GM19395 (cell line): ENCODE measurements around the gene P4HB.

ENCODE experiments used
- ATAC-seq: cut with Tn5 transposase; IDR thresholded peaks from one replicate; pipeline ENCODE4 v1.9.1; 2021; ENCODE audit warnings: mild to moderate bottlenecking, moderate library complexity; ENCODE audit not compliant: unreplicated experiment

The P4HB gene

DNA sequence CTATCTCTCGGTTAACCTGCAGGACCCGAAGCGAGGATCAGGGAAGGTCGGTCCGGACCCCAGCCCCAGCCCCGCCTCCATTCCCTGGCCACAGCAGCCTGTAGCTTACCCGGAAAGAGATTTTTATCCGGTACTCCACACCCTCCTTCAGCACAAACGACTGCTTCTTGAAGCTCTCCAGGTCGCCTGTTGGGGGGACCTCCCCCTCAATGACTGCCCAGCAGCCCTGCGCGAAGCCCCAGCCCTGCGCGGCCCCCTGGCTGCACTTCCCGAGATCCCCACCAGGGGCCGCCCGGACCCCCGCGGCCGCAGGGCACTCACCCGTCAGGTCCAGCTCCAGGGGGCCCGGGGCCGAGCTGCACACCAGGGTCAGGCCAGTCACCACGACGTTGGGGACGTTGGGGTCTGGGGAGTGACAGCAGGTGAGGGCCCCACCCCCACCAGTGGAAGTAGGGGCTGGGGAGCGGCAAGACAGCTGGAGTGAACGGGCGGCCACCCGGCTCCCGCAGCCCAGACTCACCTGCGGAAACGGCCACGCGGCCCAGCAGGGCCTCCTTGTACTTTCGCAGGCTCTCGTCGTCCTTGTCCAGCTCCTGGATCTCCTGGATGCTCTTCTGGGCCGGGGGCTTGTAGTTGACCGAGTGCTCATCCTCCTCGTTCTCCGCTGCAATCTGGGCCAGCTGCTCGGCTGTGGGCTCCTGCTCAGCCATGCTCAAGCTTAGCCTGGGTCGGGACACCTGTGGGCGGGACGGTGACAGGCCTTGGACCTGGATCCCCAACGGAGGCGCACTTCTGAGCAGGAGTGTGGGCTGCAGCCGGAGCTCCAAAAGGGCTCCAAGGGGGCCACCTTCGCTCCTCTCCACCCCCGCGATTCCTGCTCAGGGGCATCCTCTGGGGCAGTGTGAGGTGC lies 9.1 kb upstream of the P4HB start:
- no peak for ATAC-seq

DNA sequence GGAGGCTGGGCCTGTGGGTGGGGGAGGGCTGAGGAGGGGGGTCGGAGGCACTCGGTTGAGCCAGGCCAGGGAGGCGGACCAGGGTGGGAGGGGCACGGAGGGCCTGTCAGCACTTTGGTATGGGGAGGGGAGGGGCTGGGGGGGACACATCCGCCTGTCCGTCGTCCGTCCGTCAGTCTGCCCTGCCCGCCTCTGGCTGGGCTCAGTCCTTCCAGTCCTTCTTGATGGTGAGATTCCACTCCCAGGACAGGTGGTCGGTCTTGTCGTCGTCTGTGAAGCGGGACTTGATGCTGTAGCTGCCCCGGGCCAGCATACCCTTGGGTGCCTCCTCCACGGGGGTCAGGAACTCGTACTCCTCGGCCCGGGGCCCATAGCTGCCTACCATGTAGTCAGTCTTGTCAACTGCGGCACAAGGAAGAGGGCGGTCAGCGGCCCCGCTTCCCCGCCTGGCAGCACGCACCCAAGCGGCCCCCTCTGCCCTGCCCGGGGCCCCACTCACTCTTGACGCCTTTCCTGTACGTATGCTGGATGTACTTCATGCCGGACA lies 8.4 kb upstream of the P4HB start:
- ATAC-seq: no peak

DNA sequence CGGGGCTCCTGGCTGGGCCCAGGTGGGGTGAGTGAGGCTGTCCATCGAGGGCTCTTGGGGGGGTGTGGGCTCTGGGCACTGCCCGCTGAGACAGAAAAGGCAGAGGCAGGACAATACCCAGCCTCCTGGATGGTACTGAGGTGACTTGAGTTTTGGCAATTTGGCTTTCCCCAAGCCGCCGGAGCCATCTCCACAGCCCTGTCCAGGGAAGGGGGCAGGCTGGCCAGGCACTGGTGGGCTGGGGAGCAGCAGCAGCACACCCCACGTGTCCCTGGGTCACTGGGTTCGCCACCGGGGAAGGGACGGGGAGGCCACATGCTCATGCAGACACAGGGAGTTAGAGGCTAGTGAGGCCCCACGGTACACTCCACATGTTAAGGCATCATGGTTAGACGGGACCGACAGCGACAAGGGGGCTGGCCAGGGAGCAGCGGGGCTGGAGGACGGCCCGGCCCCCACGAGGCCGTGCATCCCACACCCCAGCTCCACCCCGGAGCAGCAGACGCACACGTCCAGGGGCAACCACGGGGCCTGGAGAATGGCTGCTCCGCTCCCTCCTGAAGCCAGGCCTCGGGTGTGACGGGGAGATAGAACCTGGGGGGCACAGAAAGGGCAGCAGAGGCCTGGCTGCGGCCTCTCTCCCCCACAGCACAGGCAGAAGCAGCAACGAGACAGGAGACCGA lies 7.8 kb upstream of the P4HB start:
- no peak for ATAC-seq

DNA sequence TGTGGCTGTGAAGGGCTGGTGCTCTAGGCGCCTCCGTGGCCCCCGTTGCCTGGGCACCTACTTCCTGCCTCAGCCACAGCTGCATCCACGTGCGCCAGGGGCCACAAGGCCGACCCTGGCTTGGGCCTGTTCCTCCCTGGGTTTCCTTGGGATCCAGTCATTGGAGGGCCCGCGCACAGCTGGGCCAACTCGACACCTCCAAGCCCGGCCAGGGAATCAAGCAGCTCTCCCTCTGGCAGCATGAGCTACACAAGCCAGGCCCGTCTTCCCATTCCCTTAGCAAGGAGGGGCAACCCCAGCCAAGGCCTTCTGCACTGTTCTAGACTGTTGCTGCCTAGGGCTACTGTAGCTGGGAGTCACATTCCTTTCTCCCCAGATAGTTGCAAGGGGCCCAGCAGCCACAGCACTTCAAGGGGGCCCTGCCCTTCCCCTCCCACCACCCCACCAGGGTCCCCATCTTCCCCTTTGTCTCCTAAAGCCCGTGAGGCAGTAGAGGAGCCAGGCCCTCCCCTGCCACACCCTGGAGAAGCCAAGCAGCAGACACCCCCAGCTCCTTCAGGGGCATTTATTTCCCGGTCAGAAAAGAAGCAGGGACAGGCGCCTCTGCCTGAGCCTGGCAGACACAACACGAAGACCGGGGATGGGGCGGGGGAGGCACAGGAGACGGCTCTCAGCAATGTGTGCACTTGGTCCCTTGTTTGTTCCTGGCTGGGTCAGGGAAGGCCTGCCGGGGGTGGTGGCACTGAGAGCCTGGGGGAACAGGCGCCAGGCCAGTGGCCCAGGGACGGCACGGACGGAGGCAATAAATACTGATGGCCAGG lies 7.0 kb upstream of the P4HB start:
- no peak for ATAC-seq

DNA sequence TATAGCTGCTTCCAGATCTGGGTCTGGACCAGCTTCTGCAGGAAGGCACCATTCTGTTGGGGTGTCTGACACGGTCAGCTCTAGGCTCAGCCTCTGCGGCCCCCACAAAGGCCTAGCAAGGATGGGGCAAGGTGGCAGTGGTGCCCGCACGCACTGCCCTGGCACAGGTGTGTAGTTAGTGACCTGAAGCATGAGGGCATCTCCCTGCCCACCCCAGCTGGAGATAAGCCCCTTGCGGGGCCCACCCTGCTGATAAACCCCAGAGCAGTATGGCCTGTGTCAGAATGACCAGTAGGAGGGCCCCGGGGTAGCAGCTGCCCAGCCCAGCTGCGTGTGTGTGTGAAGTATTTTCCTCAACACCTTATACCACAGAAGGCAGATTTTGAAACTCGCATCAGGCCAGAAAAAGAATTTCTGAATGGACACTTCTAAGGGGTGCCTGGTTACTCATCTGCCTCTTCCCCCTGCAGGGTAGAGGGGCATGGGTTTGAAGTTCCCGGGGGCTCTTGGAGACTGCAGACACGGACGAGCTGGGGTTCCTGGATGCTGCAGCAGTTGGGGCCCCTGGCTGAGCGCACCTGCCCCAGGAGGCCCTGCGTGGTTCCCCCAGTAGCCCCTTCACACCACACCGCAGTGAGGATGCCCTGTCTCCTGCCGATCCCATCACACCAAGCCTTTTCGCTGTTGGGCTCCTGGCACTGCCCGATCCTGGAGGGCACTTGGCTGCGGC lies 6.3 kb upstream of the P4HB start:
- no peak for ATAC-seq

DNA sequence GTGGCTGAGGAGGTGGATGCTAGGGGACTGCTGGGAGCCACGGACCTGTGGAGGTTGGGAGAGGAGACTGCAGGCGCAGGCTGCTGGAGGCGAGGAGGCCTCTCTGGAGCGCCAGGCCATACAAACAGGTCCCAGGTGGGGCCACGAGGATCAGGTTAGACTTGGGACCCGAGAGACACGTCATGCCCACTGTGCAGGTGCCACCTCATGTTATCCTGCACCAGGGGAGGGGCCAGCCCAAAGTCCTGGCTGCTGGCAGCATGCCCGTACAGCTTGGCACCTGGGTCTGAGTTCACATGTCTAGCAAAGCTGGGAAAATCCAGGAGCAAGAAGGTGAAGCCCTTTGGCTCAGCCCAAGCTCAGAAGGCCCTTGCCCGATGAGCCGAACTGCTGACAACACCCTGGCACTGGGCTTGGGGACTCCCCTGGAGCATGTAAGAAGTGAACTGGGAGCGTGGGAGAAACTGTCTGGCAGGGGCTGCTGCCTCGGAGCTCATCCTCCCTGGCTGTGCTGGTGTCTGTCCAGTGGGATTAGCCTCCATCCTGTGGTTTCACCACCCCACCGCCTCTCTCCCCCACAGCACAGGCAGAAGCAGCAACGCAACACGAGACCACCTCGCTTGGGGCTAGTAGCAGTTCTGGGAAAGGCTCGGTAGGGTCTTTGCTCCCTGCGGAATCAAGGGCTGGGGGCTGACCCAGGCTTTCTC lies 5.6 kb upstream of the P4HB start:
- no peak for ATAC-seq

DNA sequence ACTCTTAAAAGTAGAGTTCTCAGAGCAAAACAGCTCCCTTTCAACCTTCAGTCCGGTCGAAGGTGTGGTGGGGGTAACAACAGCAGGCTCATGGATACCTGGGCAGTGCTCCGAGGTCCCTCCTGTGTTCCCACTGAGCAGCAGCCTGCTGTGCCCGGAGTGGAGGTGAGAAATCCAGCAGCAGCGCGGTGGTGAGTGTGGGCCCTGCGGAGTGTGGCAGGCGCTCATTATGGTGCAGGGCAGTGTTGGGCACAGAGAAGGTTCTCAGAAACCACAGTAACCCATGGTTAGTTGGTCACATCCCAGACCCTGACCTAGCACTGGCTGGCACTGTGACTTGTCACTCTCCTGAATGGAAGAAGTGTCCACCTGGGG lies 5.0 kb upstream of the P4HB start:
- no peak for ATAC-seq

DNA sequence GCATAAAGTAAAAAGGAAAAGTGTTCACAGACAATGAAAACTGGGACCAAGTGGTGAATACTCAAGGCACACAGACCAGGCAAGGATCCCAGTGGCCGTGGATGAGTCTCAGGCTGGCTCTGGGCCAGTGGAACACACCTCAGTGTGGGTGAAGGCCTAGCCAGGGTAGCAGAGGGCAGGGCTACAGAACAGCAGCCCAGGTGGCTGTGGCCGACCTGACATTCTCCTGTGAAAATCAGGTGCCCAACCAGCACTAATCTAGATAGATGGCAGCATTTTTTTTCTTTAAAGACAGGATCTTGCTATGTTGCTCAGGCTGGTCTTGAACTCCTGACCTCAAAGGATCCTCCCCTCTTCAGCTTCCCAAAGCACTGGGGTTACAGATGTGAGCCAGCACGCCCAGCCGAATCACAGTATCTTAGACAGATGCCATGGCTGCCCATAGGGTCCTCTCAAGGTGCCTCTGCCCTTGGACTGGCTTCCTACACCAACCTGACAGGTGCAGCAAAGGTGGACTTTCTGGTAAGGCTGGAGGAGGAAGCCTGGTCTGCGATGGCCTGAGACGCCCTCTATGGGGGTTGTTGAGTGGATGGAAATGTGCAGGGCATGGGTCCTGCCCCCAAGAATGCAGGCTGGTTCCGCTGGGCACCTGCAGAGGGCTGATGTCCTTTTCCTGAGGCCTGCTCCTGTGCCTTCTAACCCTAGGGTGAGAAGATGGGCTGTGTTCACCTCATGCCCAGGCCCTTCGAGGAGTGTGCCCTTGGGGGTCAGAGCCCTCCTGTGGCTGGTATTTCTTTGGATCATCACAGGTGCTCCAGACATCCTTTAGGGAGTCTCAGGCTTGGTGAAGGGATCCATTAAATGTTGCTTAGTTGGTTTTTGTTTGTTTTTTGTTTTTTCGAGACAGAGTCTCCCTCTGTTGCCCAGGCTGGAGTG lies 3.8 kb upstream of the P4HB start:
- no peak for ATAC-seq

DNA sequence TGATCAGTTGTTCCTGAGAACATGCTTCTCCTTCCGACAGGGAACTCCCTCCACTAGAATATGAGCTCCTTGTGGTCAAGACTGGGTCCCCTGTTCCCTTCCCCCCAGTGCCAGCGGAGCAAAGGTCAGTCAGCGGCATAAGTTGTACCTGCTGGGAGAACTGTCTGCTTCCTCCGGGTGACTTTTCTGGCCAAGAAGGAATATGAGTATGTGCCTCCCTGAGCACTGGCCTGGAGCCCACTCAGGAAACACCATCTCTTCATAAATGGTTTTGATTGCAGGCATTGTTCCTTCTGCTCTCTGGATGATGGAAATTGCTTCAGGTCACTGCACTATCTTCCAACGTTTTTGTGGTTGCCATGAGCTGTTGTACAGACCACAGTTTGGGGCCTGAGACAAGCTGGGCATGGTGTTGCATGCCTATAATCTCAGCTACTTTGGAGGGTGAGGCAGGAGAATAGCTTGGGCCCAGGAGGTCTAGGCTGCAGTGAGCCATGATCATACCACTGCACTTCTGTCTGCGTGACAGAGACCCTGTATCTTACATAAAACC lies 2.9 kb upstream of the P4HB start:
- ATAC-seq: no peak

DNA sequence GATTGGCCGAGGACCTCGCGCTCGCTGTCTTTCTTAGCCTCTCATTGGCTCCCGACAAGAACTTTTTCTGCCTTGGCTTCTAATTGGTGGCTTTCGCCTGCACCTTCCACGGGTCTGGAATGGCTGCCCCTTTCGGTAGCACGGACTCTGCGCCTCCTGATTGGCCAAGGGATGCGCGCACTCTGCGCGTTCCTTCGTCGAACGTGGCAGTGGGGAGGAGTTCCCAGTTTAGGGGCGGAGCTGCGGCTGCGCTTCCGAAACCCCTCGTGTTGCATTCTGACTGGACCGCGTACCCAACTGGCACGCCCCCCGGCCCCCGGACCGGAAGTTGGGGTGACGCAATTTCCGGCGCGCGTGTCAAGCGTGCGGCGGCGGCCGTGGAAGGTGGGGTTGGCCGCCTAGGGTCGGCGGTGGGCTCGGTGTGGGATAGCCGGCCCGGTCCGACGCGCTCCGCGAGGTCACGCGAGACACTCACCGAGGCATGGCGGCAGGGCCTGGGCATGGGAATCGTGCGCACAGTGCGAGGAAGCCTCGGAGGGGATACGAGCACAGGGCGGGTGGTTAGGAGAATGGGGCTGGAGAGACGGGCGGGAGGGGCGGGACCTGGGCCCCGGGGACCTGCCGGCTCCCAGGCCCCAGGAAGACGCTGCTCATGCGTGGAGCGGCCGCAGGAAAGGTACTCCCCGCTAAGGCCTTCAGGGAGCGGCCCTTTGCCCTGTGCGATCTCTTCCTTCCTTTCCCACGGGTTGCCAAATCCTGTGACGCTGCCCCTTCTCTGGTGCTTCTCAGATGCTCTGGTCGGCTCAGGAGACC lies 627 bp upstream of the P4HB start:
- peak; percentile 81 for ATAC-seq

DNA sequence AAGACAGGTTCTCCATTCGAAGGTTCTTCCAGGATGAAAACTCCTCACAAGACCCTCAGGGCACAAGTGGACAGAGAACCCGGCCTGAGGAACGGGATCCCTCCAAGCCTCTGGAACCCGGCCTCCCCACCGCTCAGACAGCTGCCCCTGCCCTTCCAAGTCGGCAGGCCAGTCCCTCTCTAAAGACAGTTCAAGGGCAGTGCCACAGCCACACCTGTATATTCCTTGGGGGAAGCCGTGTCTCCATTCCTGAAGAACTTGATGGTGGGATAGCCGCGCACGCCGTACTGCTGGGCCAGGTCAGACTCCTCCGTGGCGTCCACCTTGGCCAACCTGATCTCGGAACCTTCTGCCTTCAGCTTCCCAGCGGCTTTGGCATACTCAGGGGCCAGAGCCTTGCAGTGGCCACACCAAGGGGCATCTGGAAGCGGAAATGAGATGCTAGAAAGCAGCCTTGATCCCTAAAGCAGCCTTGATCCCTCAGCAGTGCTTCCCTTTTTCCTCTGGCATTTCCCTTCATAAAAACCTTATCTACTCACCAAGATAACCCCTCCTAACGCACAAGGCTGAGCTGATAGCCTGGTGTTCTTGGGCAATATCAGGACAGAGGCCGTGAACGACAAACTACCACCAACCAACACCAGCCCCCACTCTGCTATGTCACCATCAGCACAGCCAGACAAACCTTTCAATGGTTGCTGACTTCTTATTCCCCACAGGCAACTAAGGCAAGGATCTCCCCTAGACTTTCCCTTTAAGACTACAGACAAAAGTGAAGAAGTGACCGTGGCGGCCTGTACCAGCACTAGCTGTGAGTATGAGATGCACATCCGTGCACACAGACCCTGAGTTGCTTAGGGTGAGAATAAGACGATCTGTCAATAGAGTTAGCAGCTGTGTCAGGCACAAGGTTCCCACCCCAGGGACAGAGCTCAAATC lies 1.1 kb downstream of the P4HB start:
- no peak for ATAC-seq

DNA sequence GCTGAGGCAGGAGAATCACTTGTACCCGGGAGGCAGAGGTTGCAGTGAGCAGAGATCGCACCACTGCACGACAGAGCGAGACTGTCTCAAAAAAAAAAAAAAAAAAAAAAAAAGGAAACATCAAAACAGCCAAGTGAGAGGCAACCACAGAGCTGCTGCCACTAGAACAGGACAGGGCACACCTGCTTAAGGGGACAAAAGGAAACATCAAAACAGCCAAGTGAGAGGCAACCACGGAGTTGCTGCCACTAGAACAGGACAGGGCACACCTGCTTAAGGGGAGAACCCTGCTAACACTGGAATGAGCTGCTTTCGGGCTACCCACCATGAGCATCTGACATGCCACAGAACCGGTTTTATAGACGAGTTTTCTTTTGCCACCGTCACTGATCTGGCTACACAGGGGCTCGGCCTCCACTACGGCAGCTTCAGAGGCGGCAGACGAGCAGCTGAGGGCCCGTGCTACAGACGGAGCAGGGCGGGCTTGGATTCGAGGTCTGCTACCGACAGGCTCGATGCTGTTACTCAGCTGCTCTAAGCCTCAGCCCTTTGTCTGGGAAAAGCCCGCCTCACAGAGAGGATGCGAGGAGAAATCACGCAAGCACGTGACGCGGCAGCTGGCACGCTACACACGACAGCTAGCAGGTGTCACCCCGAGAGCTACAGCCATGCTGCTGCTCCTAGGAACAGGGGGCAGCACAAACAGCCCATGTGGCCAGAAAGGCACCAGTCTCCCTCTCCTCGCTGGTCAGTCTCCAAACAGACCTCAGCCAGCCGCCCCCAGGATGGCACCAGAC lies 2.0 kb downstream of the P4HB start:
- ATAC-seq: no peak

DNA sequence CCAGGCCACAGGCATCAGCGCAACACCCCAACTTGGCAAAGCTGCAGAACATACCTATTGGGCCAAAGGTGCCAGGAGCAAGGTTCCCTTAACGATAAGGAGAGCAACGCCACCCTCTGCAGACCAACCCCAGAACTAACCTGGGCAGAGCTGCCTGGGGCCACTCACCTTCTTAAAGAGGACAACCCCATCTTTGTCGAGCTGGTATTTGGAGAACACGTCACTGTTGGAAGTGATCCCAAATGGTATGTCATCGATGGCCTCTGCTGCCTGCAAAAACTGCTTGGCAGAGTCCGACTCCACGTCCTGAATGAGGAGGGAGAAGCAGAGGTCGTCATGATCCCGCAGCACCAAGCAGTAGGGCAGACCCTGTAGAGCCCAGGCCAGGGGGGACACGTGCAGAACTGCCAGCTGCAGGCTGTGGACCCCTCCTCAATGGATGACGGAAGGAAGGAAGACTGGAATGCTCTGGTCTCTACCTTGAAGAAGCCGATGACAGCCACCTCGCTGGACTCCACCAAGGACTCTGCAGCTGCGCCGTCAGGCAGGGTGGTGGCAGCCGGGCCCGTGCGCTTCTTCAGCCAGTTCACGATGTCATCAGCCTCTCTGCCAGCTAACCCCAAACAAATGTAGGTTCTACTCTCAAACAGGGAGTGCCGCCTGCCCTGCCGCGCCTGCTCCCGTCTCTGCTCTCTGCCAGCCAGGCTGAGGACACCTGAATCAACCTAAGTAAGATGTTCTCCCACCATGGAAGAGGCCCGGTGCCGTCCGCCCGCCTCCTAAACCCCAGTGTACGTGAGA lies 5.2 kb downstream of the P4HB start:
- no peak for ATAC-seq

DNA sequence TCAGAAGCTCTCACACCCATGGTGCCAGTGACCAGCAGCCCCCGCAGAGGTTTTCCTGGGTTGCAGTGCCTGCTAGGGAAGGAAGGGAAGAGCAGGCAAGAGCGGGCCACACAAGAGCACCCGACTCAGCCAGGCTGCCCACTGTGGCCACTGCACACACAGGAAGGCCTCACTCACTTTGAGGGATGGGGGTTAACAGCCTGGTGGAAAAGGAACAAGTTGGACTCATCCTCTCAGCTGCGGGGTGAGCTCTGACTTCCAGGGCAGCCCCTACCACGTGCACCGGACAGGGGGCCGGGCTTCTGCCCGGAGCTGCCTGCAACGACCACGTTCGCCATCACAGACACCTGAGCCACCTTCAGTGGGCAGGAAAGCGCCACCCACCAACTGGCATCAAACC lies 8.1 kb downstream of the P4HB start:
- no peak for ATAC-seq

DNA sequence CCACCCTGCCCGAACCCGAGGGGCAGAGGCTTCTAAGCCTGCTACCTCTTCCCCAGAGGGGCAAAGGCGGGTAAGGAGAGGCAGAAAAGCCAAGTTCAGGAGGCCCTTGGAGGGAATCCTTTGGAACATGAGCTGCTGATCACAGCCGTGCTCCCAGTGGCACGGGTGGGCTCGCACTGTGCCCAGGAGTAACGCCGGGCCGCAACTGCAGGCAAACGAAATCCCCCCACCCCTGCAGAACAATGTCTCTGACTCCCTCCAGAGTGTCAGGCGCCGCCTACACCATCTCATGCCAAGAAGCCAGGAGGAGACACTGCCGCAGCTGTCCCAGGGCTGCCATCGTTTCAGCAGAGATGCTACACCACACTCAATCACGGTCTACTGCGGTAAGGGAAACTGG lies 8.9 kb downstream of the P4HB start:
- no peak for ATAC-seq
